ENCODE results near the gene MEGF9. TPM values are rescaled to one million over a fixed set of nuclear protein-coding genes. Genes with fewer than 3 reads are reported as not detected.

Gene MEGF9
- total RNA-seq, 1 experiment from 2014 or later = 5.1 TPM

Other genes starting within 250 kb of the MEGF9 start
- gene CDK5RAP2, start 134.3 kb downstream of the MEGF9 start, total RNA-seq (2014; rRNA removed; shearing (Covaris generic)) = 32.6 and 36.5 TPM in 2 replicates
- gene FBXW2, start 78.9 kb upstream of the MEGF9 start, total RNA-seq (2014; rRNA removed; shearing (Covaris generic)) = 12.3 and 17.9 TPM in 2 replicates
- 17.1 and 30.3 TPM in 2 replicates for gene PSMD5, start 128.5 kb upstream of the MEGF9 start, total RNA-seq (2014; rRNA removed; shearing (Covaris generic))
- gene PHF19, start 162.7 kb upstream of the MEGF9 start, total RNA-seq (2014; rRNA removed; shearing (Covaris generic)) = 68.3 and 69.6 TPM in 2 replicates
- 0.13 and 1.7 TPM in 2 replicates for gene TRAF1, start 212.3 kb upstream of the MEGF9 start, total RNA-seq (2014; rRNA removed; shearing (Covaris generic))